GM12875 (cell line): ENCODE results near the gene MYH9.

Experiments used
- H3K4me3 ChIP-seq: one replicate; pipeline ENCODE4 v1.5.1; 2011; ENCODE audit warnings: low read depth, low read length, control low read depth
- TF ChIP-seq, protein P1 (sequence below): IDR thresholded peaks from 2 replicates; pipeline ENCODE4 v1.5.1; 2011; ENCODE audit warnings: low read depth, mild to moderate bottlenecking, control low read depth, inconsistent platforms, low read length, moderate library complexity, borderline replicate concordance; ENCODE audit not compliant: insufficient read depth

Gene MYH9

DNA sequence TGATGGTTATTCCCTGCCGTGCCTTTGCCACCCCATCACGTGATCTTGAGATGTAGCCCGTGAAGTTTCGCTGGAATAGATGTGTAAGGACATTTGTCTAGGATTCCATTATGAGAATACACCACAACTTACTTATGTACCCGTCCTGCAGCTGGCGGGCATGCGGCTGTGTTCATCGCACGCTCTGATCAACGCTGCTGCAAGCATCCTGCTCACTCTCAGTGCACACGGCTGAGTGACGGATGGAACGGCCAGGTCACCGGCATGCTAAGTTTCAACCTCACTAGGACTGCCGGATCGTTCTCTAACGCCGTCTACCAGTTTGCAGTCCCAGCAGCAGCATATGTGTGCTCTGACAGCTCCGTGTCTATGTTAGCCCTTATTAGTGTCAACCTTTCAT is 90.2 kb downstream of the MYH9 start:
- H3K4me3 ChIP-seq: no peak overlapping the region
- TF ChIP-seq, protein P1, sequence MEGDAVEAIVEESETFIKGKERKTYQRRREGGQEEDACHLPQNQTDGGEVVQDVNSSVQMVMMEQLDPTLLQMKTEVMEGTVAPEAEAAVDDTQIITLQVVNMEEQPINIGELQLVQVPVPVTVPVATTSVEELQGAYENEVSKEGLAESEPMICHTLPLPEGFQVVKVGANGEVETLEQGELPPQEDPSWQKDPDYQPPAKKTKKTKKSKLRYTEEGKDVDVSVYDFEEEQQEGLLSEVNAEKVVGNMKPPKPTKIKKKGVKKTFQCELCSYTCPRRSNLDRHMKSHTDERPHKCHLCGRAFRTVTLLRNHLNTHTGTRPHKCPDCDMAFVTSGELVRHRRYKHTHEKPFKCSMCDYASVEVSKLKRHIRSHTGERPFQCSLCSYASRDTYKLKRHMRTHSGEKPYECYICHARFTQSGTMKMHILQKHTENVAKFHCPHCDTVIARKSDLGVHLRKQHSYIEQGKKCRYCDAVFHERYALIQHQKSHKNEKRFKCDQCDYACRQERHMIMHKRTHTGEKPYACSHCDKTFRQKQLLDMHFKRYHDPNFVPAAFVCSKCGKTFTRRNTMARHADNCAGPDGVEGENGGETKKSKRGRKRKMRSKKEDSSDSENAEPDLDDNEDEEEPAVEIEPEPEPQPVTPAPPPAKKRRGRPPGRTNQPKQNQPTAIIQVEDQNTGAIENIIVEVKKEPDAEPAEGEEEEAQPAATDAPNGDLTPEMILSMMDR: no peak

DNA sequence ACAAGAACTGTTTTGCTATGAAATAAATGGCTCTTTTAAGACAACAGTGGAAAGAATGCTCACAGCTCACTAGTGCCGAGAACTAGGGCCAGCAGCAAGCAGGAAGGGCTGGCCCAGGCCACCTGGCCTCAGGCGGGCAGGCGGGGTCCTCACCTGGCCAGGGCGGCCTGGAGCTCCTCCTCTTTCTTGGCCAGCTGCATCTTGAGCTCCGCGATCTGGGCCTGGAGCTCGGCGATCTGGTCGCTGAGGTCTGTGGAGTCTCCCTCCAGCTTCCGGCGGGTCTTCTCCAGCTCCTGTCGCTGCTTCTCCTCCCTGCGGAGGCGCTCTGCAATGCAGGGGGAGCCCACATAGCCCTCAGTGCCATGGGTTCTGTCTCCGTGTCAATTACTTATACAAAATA is 91.1 kb downstream of the MYH9 start:
- TF ChIP-seq, protein P1: no peak
- H3K4me3 ChIP-seq: no peak overlapping the region

DNA sequence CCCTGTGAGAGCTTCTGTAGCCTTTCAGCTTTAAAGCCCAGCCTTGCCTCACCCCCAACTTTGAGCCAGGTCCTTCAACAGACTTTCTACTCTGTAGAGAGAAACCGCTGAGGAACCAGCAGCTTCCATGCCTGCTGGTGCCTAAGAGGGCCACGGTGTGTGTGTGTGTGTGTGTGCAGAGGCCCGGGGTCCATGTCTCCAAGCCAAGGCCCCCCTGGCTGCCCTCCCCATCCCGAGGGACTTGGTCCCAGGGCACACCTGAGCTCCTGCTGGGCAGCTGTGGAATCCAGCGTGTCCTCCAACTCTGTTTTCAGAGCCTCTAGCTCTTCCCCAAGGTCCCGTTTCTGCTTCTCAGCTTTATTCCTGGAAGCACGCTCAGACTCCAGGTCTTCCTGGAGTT is 92.5 kb downstream of the MYH9 start:
- TF ChIP-seq, protein P1: no peak
- H3K4me3 ChIP-seq: no peak overlapping the region

DNA sequence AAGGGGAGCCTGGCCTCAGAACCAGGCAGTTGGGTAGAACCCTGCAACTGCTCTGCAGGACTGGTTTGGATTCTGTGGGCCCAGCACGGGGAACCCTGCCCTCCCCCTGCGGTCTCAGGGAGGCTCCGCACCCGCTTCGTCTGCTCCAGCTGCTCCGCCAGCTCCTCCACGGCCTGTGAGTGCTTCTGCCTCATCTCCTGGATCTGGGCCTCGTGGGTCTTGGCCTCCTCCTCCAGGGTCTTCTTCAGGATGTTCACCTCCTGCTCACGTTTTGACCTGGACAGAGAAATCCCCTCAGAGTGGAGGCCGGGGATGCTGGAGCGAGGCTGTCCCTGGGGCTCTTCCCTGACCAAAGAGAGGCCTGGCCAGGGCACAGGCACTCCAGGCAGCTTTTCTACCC is 93.0 kb downstream of the MYH9 start:
- TF ChIP-seq, protein P1: no peak
- no peak overlapping the region for H3K4me3 ChIP-seq

DNA sequence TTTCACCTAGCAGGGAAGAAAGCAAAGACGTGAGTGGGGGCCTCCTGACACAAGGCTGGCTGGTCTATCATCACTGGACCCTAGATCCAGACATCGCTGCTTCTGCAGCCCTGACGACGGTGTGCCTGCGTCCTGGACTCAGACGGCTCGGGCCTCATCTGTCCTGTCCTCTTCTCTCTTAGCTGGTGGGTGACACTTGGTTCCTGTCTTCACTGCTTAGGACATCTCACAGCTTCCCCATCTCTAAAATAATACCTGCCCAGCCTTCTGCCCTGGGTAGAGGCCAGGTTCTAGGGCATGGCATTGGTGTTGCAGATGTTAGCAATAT is 93.5 kb downstream of the MYH9 start:
- no peak overlapping the region for H3K4me3 ChIP-seq
- TF ChIP-seq, protein P1: no peak

DNA sequence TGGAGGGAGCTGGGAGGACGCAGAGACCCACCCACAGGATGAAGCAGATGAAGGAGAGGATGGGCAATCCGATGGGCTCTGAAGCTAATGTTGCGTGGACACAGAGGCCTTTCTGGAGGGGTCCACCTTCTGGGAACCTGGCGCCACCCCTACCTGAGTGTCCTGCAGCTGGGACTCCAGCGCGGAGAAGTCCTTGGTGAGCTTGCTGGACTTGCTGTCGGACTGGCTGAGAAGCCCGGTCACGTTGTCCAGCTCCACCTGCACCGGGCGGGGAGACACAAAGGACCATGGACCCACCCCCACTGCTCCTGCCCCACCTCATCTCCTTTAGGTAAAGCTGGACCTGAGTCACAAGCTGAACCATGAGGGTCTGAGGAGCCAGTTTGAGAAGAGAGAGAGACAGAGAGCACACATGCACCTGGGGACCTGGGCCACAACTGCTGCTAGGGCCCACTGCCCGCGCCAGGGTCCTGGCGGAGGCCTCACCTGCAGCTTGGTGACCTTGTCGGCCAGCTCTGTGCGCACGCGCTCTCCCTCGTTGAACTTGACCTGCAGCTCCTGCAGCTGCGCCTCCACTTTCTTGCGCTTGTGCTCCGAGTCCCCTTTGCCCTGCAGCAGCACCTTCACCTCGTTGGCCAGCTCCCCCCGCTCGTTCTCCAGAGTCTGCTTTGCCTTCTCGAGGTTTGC is 94.0 kb downstream of the MYH9 start:
- TF ChIP-seq, protein P1: no peak

DNA sequence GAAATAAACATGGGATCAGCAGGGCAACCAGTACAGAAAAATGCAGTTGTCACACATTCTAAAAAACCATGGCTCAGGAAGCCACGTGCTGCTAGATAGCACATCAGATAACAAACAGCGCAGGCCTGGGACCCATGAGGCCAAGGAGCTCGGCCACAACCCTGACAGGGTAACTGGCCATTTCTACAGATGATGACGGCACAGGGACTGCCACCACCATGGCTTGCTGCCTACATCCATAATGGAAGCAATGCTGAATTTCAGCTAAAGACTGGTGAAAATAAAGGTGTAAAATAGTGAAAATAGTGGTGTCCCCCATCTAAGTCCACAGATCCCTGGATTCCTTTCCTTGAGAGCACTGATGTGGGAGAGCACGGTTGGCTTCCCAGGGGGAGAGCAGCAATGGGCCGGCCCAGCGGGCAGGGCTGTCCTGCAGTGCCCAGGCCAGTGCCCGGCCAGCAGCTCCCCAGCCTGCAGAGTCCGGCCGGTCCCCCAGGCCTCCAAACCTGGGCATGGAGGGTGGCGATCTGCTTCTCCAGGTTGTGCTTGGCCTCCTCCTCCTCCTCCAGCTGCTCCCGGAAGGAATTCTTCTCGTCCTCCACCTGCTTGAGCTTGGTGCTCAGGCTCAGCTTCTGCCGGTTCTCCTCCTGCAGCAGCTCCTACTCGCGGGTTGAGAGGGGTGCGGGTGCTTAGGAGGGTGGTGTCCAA is 94.8 kb downstream of the MYH9 start:
- H3K4me3 ChIP-seq: no peak overlapping the region
- TF ChIP-seq, protein P1: no peak

More for the DNA sequence above, 94.0 kb downstream of the MYH9 start:
- H3K4me3 ChIP-seq: no peak overlapping the region
